Glutamatergic neuron (in vitro differentiated cells): ENCODE results near the gene AKAP7. TPM values are rescaled to one million over a fixed set of nuclear protein-coding genes. Genes with fewer than 3 reads are reported as not detected.

Experiments used
- DNase-seq: peaks from one replicate; pipeline ENCODE4 v3.0.0; 2022
- H3K27ac Mint-ChIP-seq: one replicate; pipeline ENCODE4 v1.8.0; 2020; ENCODE audit warnings: mild to moderate bottlenecking, mixed read lengths, inconsistent platforms; ENCODE audit not compliant: unreplicated experiment
- H3K27me3 Mint-ChIP-seq: one replicate; pipeline ENCODE4 v1.8.0; 2020; ENCODE audit warnings: mild to moderate bottlenecking, moderate library complexity, mixed read lengths, inconsistent platforms; ENCODE audit not compliant: unreplicated experiment
- H3K36me3 Mint-ChIP-seq: one replicate; pipeline ENCODE4 v1.8.0; 2020; ENCODE audit warnings: mild to moderate bottlenecking, mixed read lengths, inconsistent platforms; ENCODE audit not compliant: unreplicated experiment
- H3K4me1 Mint-ChIP-seq: one replicate; pipeline ENCODE4 v1.8.0; 2020; ENCODE audit warnings: mild to moderate bottlenecking, low read depth, mixed read lengths, inconsistent platforms; ENCODE audit not compliant: unreplicated experiment
- H3K4me3 Mint-ChIP-seq: one replicate; pipeline ENCODE4 v1.8.0; 2020; ENCODE audit warnings: mild to moderate bottlenecking, mixed read lengths, inconsistent platforms; ENCODE audit not compliant: unreplicated experiment
- H3K9me3 Mint-ChIP-seq: one replicate; pipeline ENCODE4 v1.8.0; 2020; ENCODE audit warnings: mild to moderate bottlenecking, moderate library complexity, mixed read lengths, inconsistent platforms; ENCODE audit not compliant: unreplicated experiment
- CTCF ChIP-seq: fragments of 200-600 bp; sonication (generic); IDR thresholded peaks from one replicate; pipeline ENCODE4 v1.5.0; 2021; ENCODE audit not compliant: partially characterized antibody, unreplicated experiment
- total RNA-seq: library from RNA; stranded (reverse); fragmentation: NEBNext Ultra II Directional; extraction: Animal tissue kit (Norgen Biotek cat#: 25700); gene quantifications from one replicate; pipeline ENCODE4 v1.2.1, GENCODE V29; 2021; ENCODE audit not compliant: unreplicated experiment

Gene AKAP7
- total RNA-seq, 1 donor from 2014 or later = 5.3 TPM

DNA sequence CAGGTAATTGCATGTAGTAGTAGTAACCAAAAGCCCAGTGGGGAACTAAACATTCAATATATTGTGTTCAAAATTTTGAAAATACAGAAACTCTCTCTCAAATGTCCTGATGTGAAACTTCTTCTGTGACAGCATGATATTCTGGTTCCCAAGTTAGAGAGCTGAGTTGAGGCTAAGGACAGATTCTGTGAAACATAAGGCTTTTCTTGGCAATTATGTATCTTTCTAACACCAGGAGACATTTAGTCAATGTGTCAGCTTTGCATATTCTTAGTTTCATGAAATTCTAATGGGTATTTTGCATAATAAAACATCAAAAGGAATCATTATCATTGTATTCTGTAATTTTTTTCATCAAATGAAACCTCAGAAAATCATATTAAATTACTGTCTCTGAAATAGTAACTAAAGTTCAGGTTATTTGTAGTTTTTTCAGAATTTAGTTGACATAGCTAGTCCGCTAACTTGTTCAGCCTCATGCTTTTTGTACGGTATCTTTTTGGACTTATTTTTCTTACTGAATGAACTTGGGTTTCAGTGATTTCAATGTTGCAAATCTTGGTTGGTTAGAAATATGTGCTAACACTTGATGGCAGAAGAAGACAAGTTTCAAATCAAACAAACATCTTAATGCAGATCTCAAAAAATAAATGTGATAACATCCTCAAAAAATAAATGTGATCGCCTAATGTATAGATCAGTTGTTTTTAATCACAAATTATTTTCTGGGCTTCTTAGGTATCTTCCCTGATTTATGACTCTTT is 70.4 kb downstream of the AKAP7 start:
- no peak overlapping the region for H3K27ac Mint-ChIP-seq
- TF ChIP-seq CTCF = no peak
- H3K4me1 Mint-ChIP-seq = peaks cover 12% of the 10 kb centered on the region
- no peaks in the 10 kb centered on the region for H3K27me3 Mint-ChIP-seq
- no peaks in the 10 kb centered on the region for H3K9me3 Mint-ChIP-seq
- no peaks in the 10 kb centered on the region for H3K36me3 Mint-ChIP-seq
- H3K4me3 Mint-ChIP-seq = no peak overlapping the region
- DNase-seq = no peak

GRCh38 chr6:131206463-131207251 is 71.4 kb downstream of the AKAP7 start:
- H3K27me3 Mint-ChIP-seq = no peaks in the 10 kb centered on the region
- H3K4me1 Mint-ChIP-seq = peaks cover 12% of the 10 kb centered on the region
- TF ChIP-seq CTCF = no peak
- DNase-seq = no peak
- no peak overlapping the region for H3K4me3 Mint-ChIP-seq
- H3K36me3 Mint-ChIP-seq = no peaks in the 10 kb centered on the region
- no peaks in the 10 kb centered on the region for H3K9me3 Mint-ChIP-seq
- H3K27ac Mint-ChIP-seq = no peak overlapping the region

GRCh38 chr6:131208787-131209186 is 73.5 kb downstream of the AKAP7 start:
- Mint-ChIP-seq H3K27ac (no peak overlapping the region), H3K4me1 (peaks cover 12% of the 10 kb centered on the region), H3K27me3 (no peaks in the 10 kb centered on the region), H3K9me3 (no peaks in the 10 kb centered on the region), H3K4me3 (no peak overlapping the region), H3K36me3 (no peaks in the 10 kb centered on the region)
- no peak for TF ChIP-seq CTCF
- no peak for DNase-seq

GRCh38 chr6:131210469-131210868 is 75.2 kb downstream of the AKAP7 start:
- Mint-ChIP-seq H3K4me3 (no peak overlapping the region), H3K36me3 (no peaks in the 10 kb centered on the region), H3K27ac (no peak overlapping the region), H3K4me1 (peaks cover under 1% of the 10 kb centered on the region), H3K27me3 (no peaks in the 10 kb centered on the region), H3K9me3 (no peaks in the 10 kb centered on the region)
- no peak for DNase-seq
- TF ChIP-seq CTCF = no peak

DNA sequence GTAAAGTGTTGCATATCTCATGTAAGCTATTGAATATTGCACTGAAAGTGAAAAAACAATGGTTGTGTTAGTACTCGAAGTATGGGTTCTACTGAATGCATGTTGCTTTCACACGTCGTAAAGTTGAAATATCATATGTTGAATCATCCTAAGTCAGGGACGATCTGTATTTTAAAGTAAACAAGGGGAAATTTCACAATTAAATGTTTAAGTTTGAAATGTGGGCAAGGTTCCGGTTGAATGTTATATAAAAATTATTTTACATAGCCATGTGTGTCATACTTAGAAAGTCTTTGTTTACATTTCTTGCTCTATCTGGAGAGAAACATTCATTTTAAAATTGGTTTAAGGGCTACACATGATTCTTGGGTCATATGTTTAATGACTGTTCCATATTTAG is 76.8 kb downstream of the AKAP7 start:
- no peaks in the 10 kb centered on the region for H3K9me3 Mint-ChIP-seq
- no peaks in the 10 kb centered on the region for H3K4me1 Mint-ChIP-seq
- TF ChIP-seq CTCF = no peak
- no peaks in the 10 kb centered on the region for H3K27me3 Mint-ChIP-seq
- no peak overlapping the region for H3K27ac Mint-ChIP-seq
- no peak overlapping the region for H3K4me3 Mint-ChIP-seq
- no peaks in the 10 kb centered on the region for H3K36me3 Mint-ChIP-seq
- DNase-seq = no peak
